CD14-positive monocyte (primary cell): ENCODE measurements around the gene ZNF346. TPM values are rescaled to one million over a fixed set of nuclear protein-coding genes. Genes with fewer than 3 reads are reported as not detected.

Experiments used
- DNase-seq, 3 donors: peaks; one replicate each; pipeline ENCODE4 v3.0.0-alpha.2; 2011 to 2022
- H2AFZ ChIP-seq: 2 replicates; pipeline ENCODE4 v1.6.0; 2012; ENCODE audit warnings: mild to moderate bottlenecking, low read depth, low read length, inconsistent platforms; ENCODE audit not compliant: insufficient read depth, poor library complexity, severe bottlenecking
- H3K27ac ChIP-seq, 2 donors: 1 replicate in 1 of 2; 2 replicates in 1 of 2; pipeline ENCODE4 v1.5.1; 2012 to 2013; ENCODE audit warnings: low read length in 2 of 2, control low read depth in 1 of 2, inconsistent platforms in 1 of 2, low read depth in 1 of 2, mild to moderate bottlenecking in 1 of 2
- H3K27me3 ChIP-seq, 2 donors: one replicate each; pipeline versions ENCODE4 v1.6.0 to v1.6.1; 2011 to 2013; ENCODE audit warnings: low read length in 2 of 2; ENCODE audit not compliant: control insufficient read depth in 2 of 2, insufficient read depth in 2 of 2
- H3K36me3 ChIP-seq, 2 donors: replicated peaks in 1 of 2; 1 replicate in 1 of 2; 2 replicates in 1 of 2; pipeline versions ENCODE4 v1.5.1 to v1.6.1; 2012 to 2013; ENCODE audit warnings: low read length in 2 of 2, control low read depth in 1 of 2, inconsistent platforms in 1 of 2, mild to moderate bottlenecking in 1 of 2; ENCODE audit not compliant: insufficient read depth in 2 of 2, control insufficient read depth in 1 of 2
- H3K4me1 ChIP-seq, 2 donors: 1 replicate in 1 of 2; 2 replicates in 1 of 2; pipeline versions ENCODE4 v1.5.1 to v1.6.1; 2012 to 2013; ENCODE audit warnings: low read length in 2 of 2, control low read depth in 1 of 2, inconsistent platforms in 1 of 2, mild to moderate bottlenecking in 1 of 2, moderate library complexity in 1 of 2; ENCODE audit not compliant: insufficient read depth in 2 of 2, control insufficient read depth in 1 of 2
- H3K4me2 ChIP-seq: replicated peaks from 2 replicates; pipeline ENCODE3; 2012; ENCODE audit warnings: low read length, moderate library complexity, mild to moderate bottlenecking; ENCODE audit not compliant: poor library complexity, severe bottlenecking; ENCODE audit errors: extremely low read depth
- H3K4me3 ChIP-seq, 3 experiments: fragments of 200-600 bp in 1 of 3; sonication (generic) in 1 of 3; replicated peaks in 1 of 3; 1 replicate in 2 of 3; 2 replicates in 1 of 3; pipeline ENCODE4 v1.5.1; 2011 to 2013; ENCODE audit warnings: low read length in 3 of 3, mild to moderate bottlenecking in 3 of 3, control low read depth in 2 of 3, low read depth in 2 of 3, inconsistent platforms in 1 of 3, moderate library complexity in 1 of 3
- H3K79me2 ChIP-seq: 2 replicates; pipeline ENCODE4 v1.6.0; 2012; ENCODE audit warnings: mild to moderate bottlenecking, control low read depth, inconsistent platforms, low read length, moderate library complexity; ENCODE audit not compliant: insufficient read depth
- H3K9ac ChIP-seq: 2 replicates; pipeline ENCODE4 v1.6.0; 2017; ENCODE audit warnings: low read length, mild to moderate bottlenecking; ENCODE audit not compliant: insufficient read depth, poor library complexity, severe bottlenecking
- H3K9me3 ChIP-seq, 2 donors: replicated peaks in 1 of 2; 1 replicate in 1 of 2; 2 replicates in 1 of 2; pipeline versions ENCODE4 v1.5.1 to v1.6.1; 2012 to 2013; ENCODE audit warnings: low read length in 2 of 2, control low read depth in 1 of 2; ENCODE audit not compliant: control insufficient read depth in 1 of 2, insufficient read depth in 1 of 2
- H4K20me1 ChIP-seq: 2 replicates; pipeline ENCODE4 v1.6.0; 2012; ENCODE audit warnings: mild to moderate bottlenecking, low read length, control low read depth, moderate library complexity; ENCODE audit not compliant: insufficient read depth
- H3K27ac Mint-ChIP-seq, 7 donors: one replicate each; pipeline ENCODE4 v1.8.0; 2020; ENCODE audit warnings: mild to moderate bottlenecking in 7 of 7, mixed read lengths in 7 of 7, moderate library complexity in 6 of 7, inconsistent platforms in 2 of 7
- H3K27me3 Mint-ChIP-seq, 3 donors: one replicate each; pipeline ENCODE4 v1.8.0; 2021 to 2022; ENCODE audit warnings: low read depth in 3 of 3, mild to moderate bottlenecking in 3 of 3, mixed read lengths in 3 of 3, moderate library complexity in 3 of 3, inconsistent platforms in 1 of 3
- H3K36me3 Mint-ChIP-seq, 2 donors: one replicate each; pipeline ENCODE4 v1.8.0; 2020; ENCODE audit warnings: mixed read lengths in 2 of 2, inconsistent platforms in 1 of 2, mild to moderate bottlenecking in 1 of 2
- H3K4me1 Mint-ChIP-seq: one replicate; pipeline ENCODE4 v1.8.0; 2020; ENCODE audit warnings: mild to moderate bottlenecking, mixed read lengths
- H3K4me3 Mint-ChIP-seq, 2 donors: one replicate each; pipeline ENCODE4 v1.8.0; 2020; ENCODE audit warnings: mild to moderate bottlenecking in 2 of 2, mixed read lengths in 2 of 2, moderate library complexity in 1 of 2
- H3K9me3 Mint-ChIP-seq, 7 donors: one replicate each; pipeline ENCODE4 v1.8.0; 2020 to 2022; ENCODE audit warnings: mixed read lengths in 7 of 7, mild to moderate bottlenecking in 6 of 7, moderate library complexity in 6 of 7, inconsistent platforms in 2 of 7
- WGBS: methylation state at CpG from one replicate; pipeline ENCODE4 v1.1.5; 2013; ENCODE audit warnings: missing lambda C conversion rate; ENCODE audit not compliant: insufficient coverage; 5-methylcytosine and 5-hydroxymethylcytosine counted together
- intact Hi-C, 2 donors: fragments of 100-400 bp; cut with micrococcal nuclease; formaldehyde crosslinking; loops; one replicate each; pipeline versions ENCODE4 v1.15.0 to v1.15.1; 2023
- polyA plus RNA-seq, 3 donors: library from polyadenylated mRNA; depleted of rRNA in 1 of 3; unstranded in 2 of 3; stranded (reverse) in 1 of 3; fragments of 300-500 nt in 2 of 3; fragments of >200 nt in 1 of 3; fragmentation: Illumina TruSeq in 2 of 3; gene quantifications; 1 replicate in 2 of 3; 2 replicates in 1 of 3; pipeline ENCODE4 v1.2.3, GENCODE V29; 2012 to 2021
- TF ChIP-seq, protein P1 (sequence below): fragments of 200-600 bp; IDR thresholded peaks from one replicate; pipeline ENCODE4 v1.8.0; 2022; ENCODE audit warnings: antibody characterized with exemption, mild to moderate bottlenecking

ZNF346 gene
- polyA plus RNA-seq, 3 donors: 6.0 to 9.6 (median 6.4) TPM

GRCh38 chr5:177090813-177091212 is 68.3 kb downstream of the ZNF346 start:
- Histone ChIP-seq H3K9ac (no peak overlapping the region), H3K4me1 (peaks cover 8% of the 10 kb centered on the region in 2 donors), H3K4me2 (no peak overlapping the region), H3K4me3 (no peak overlapping the region), H3K79me2 (no peaks in the 10 kb centered on the region), H2AFZ (no peak overlapping the region), H3K27ac (no peak overlapping the region), H3K27me3 (peaks cover 5 to 22% of the 10 kb centered on the region in 2 donors), H3K36me3 (no peaks in the 10 kb centered on the region), H4K20me1 (no peaks in the 10 kb centered on the region), H3K9me3 (no peaks in the 10 kb centered on the region)
- H3K36me3 Mint-ChIP-seq: peaks cover 0 to 2% of the 10 kb centered on the region in 2 donors
- H3K4me3 Mint-ChIP-seq: no peak overlapping the region
- intact Hi-C loops: no loop called here
- 92% methylated on average over 11 of the region's 13 CpGs for WGBS
- peaks cover 19% of the 10 kb centered on the region for H3K4me1 Mint-ChIP-seq
- H3K9me3 Mint-ChIP-seq: peaks cover 0 to 4% (median 2%) of the 10 kb centered on the region in 7 donors
- H3K27me3 Mint-ChIP-seq: peaks cover 13 to 35% (median 20%) of the 10 kb centered on the region in 3 donors
- no peak overlapping the region for H3K27ac Mint-ChIP-seq
- TF ChIP-seq, protein P1, sequence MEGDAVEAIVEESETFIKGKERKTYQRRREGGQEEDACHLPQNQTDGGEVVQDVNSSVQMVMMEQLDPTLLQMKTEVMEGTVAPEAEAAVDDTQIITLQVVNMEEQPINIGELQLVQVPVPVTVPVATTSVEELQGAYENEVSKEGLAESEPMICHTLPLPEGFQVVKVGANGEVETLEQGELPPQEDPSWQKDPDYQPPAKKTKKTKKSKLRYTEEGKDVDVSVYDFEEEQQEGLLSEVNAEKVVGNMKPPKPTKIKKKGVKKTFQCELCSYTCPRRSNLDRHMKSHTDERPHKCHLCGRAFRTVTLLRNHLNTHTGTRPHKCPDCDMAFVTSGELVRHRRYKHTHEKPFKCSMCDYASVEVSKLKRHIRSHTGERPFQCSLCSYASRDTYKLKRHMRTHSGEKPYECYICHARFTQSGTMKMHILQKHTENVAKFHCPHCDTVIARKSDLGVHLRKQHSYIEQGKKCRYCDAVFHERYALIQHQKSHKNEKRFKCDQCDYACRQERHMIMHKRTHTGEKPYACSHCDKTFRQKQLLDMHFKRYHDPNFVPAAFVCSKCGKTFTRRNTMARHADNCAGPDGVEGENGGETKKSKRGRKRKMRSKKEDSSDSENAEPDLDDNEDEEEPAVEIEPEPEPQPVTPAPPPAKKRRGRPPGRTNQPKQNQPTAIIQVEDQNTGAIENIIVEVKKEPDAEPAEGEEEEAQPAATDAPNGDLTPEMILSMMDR: no peak
- no peak for DNase-seq

- WGBS: 100% methylated on average over 2 of the region's 3 CpGs
- H3K9me3 Mint-ChIP-seq: peaks cover 0 to 4% (median 2%) of the 10 kb centered on the region in 7 donors
- H3K4me3 Mint-ChIP-seq: no peak overlapping the region
- peaks cover 17% of the 10 kb centered on the region for H3K4me1 Mint-ChIP-seq
- no peak overlapping the region for H3K27ac ChIP-seq
- no peak overlapping the region for H3K27ac Mint-ChIP-seq
- peaks cover 10 to 31% (median 17%) of the 10 kb centered on the region in 3 donors for H3K27me3 Mint-ChIP-seq
- H3K27me3 ChIP-seq: peaks cover 5 to 22% of the 10 kb centered on the region in 2 donors
- intact Hi-C loops: no loop called here
- H3K9ac ChIP-seq: no peak overlapping the region
- H3K36me3 Mint-ChIP-seq: peaks cover 0 to 2% of the 10 kb centered on the region in 2 donors
- H3K4me3 ChIP-seq: no peak overlapping the region
- H3K4me1 ChIP-seq: peaks cover 8% of the 10 kb centered on the region in 2 donors
- TF ChIP-seq, protein P1: no peak
- H3K4me2 ChIP-seq: no peak overlapping the region
- H4K20me1 ChIP-seq: no peaks in the 10 kb centered on the region
- H3K9me3 ChIP-seq: no peaks in the 10 kb centered on the region
- no peaks in the 10 kb centered on the region for H3K79me2 ChIP-seq
- H2AFZ ChIP-seq: no peak overlapping the region
- no peaks in the 10 kb centered on the region for H3K36me3 ChIP-seq
- no peak for DNase-seq
Observed at GRCh38 chr5:177091232-177091631, 68.7 kb downstream of the ZNF346 start.
